Mesothelial cell of epicardium (in vitro differentiated cells): ENCODE data around the gene POLRMT. TPM values are rescaled to one million over a fixed set of nuclear protein-coding genes. Genes with fewer than 3 reads are reported as not detected.

Experiments
- DNase-seq, 2 experiments: peaks; one replicate each; pipeline ENCODE4 v3.0.0; 2021; ENCODE audit warnings: low spot score in 2 of 2; ENCODE audit not compliant: unreplicated experiment in 2 of 2
- H3K27ac Mint-ChIP-seq: 2 replicates; pipeline ENCODE4 v1.8.0; 2021; ENCODE audit warnings: mixed read lengths
- H3K27me3 Mint-ChIP-seq: 2 replicates; pipeline ENCODE4 v1.8.0; 2021; ENCODE audit warnings: low read depth, mixed read lengths
- H3K36me3 Mint-ChIP-seq: 2 replicates; pipeline ENCODE4 v1.8.0; 2021; ENCODE audit warnings: mixed read lengths
- H3K4me1 Mint-ChIP-seq: 2 replicates; pipeline ENCODE4 v1.8.0; 2021; ENCODE audit warnings: mixed read lengths
- H3K4me3 Mint-ChIP-seq: 2 replicates; pipeline ENCODE4 v1.8.0; 2021; ENCODE audit warnings: mild to moderate bottlenecking, moderate library complexity, mixed read lengths
- H3K9me3 Mint-ChIP-seq: 2 replicates; pipeline ENCODE4 v1.8.0; 2021; ENCODE audit warnings: mixed read lengths
- CTCF ChIP-seq: fragments of 200-600 bp; sonication (generic); IDR thresholded peaks from one replicate; pipeline ENCODE4 v1.5.0; 2021; ENCODE audit warnings: antibody characterized with exemption; ENCODE audit not compliant: unreplicated experiment
- total RNA-seq: library from RNA; stranded (reverse); gene quantifications from 3 replicates; pipeline ENCODE4 v1.2.1, GENCODE V29; 2021

POLRMT gene
- total RNA-seq, 1 donor from 2014 or later = 56.4 TPM

- H3K27me3 Mint-ChIP-seq = no peaks in the 10 kb centered on the region
- H3K4me3 Mint-ChIP-seq = peak overlapping the region; percentile 69
- no peaks in the 10 kb centered on the region for H3K36me3 Mint-ChIP-seq
- H3K9me3 Mint-ChIP-seq = no peaks in the 10 kb centered on the region
- no peak for TF ChIP-seq CTCF
- peaks cover 25% of the 10 kb centered on the region for H3K4me1 Mint-ChIP-seq
- H3K27ac Mint-ChIP-seq = peak overlapping the region; percentile 85
- peak; percentile 39 to 69 for DNase-seq
Measured at GRCh38 chr19:679418-680286, 46.3 kb upstream of the POLRMT start.

GRCh38 chr19:678791-679388, 45.6 kb upstream of the POLRMT start:
- Mint-ChIP-seq H3K4me1 (peaks cover 25% of the 10 kb centered on the region), H3K27ac (peak overlapping the region; percentile 85), H3K9me3 (no peaks in the 10 kb centered on the region), H3K36me3 (no peaks in the 10 kb centered on the region), H3K27me3 (no peaks in the 10 kb centered on the region), H3K4me3 (peak overlapping the region; percentile 69)
- no peak for TF ChIP-seq CTCF
- no peak for DNase-seq

GRCh38 chr19:677601-678436, 44.5 kb upstream of the POLRMT start:
- Mint-ChIP-seq H3K27ac (peak overlapping the region; percentile 82), H3K9me3 (no peaks in the 10 kb centered on the region), H3K27me3 (no peaks in the 10 kb centered on the region), H3K4me1 (peaks cover 25% of the 10 kb centered on the region), H3K36me3 (no peaks in the 10 kb centered on the region), H3K4me3 (peak overlapping the region; percentile 58)
- no peak for DNase-seq
- no peak for TF ChIP-seq CTCF

- Mint-ChIP-seq H3K27ac (peak overlapping the region; percentile 82), H3K36me3 (no peaks in the 10 kb centered on the region), H3K27me3 (no peaks in the 10 kb centered on the region), H3K4me3 (peak overlapping the region; percentile 58), H3K4me1 (peaks cover 25% of the 10 kb centered on the region), H3K9me3 (no peaks in the 10 kb centered on the region)
- peak; percentile 40 to 71 for DNase-seq
- TF ChIP-seq CTCF = no peak
Measured at GRCh38 chr19:677201-677600, 43.9 kb upstream of the POLRMT start.

- DNase-seq = no peak
- Mint-ChIP-seq H3K4me1 (peaks cover 25% of the 10 kb centered on the region), H3K36me3 (no peaks in the 10 kb centered on the region), H3K27ac (peak within 1 kb of the TSS; percentile 94), H3K4me3 (peak within 1 kb of the TSS; percentile 62), H3K9me3 (no peaks in the 10 kb centered on the region), H3K27me3 (no peaks in the 10 kb centered on the region)
- no peak for TF ChIP-seq CTCF
Measured at GRCh38 chr19:676339-677105, 43.2 kb upstream of the POLRMT start, which contains the start of gene FSTL3. FSTL3 (plus strand) TSS chr19:676392; CDS start chr19:676424, 32 bp downstream.
